SK-N-SH (cell line): Measurements from ENCODE around the gene XRCC5. TPM values are rescaled to one million over a fixed set of nuclear protein-coding genes. Genes with fewer than 3 reads are reported as not detected.

Source experiments
- CTCF ChIA-PET: fragments of 300-600, 350-600 bp; formaldehyde crosslinking; extraction: SDS; loops from one replicate; lab custom pipeline; 2021; lab: Yijun Ruan, JAX
- POLR2A ChIA-PET: fragments of 350-600 bp; sonication (Branson Sonifier 250); formaldehyde crosslinking; extraction: SDS; loops from one replicate; lab custom pipeline; 2020; ENCODE audit warnings: antibody characterized with exemption, inconsistent platforms; lab: Yijun Ruan, JAX
- DNase-seq: peaks from one replicate; pipeline ENCODE4 v3.0.0; 2012
- H2AFZ ChIP-seq: fragments of 200-600 bp; sonication (generic); 2 replicates; pipeline ENCODE4 v1.8.1; 2016; ENCODE audit warnings: antibody characterized with exemption, mild to moderate bottlenecking, low read depth
- H3F3A ChIP-seq: fragments of 200-600 bp; sonication (generic); replicated peaks from 2 replicates; pipeline ENCODE3; 2016; ENCODE audit warnings: antibody characterized with exemption, mild to moderate bottlenecking; ENCODE audit not compliant: insufficient read depth
- H3K27ac ChIP-seq, 2 experiments: fragments of 200-500 bp in 1 of 2; fragments of 200-600 bp in 1 of 2; sonication (Bioruptor generic) in 1 of 2; sonication (generic), shearing (Covaris generic) in 1 of 2; 2 replicates each; pipeline versions ENCODE4 v1.5.1 to v1.6.1; 2014 to 2016; ENCODE audit warnings: low read depth in 2 of 2, inconsistent platforms in 1 of 2, low read length in 1 of 2, mild to moderate bottlenecking in 1 of 2, mixed read lengths in 1 of 2
- H3K27me3 ChIP-seq: fragments of 200-600 bp; sonication (generic), shearing (Covaris generic); 2 replicates; pipeline ENCODE4 v1.6.1; 2016; ENCODE audit warnings: mixed run types; ENCODE audit not compliant: insufficient read depth
- H3K36me3 ChIP-seq, 2 experiments: fragments of 200-500 bp in 1 of 2; fragments of 200-600 bp in 1 of 2; sonication (Bioruptor generic) in 1 of 2; sonication (generic) in 1 of 2; replicated peaks in 1 of 2; 2 replicates each; pipeline versions ENCODE3 to v1.5.1; 2014 to 2016; ENCODE audit warnings: low read length in 1 of 2, mild to moderate bottlenecking in 1 of 2; ENCODE audit not compliant: insufficient read depth in 2 of 2, control insufficient read depth in 1 of 2
- H3K4me1 ChIP-seq, 2 experiments: fragments of 200-500 bp in 1 of 2; fragments of 200-600 bp in 1 of 2; sonication (Bioruptor generic) in 1 of 2; sonication (generic), shearing (Covaris generic) in 1 of 2; 2 replicates each; pipeline versions ENCODE4 v1.5.1 to v1.6.1; 2014 to 2016; ENCODE audit warnings: low read depth in 1 of 2, low read length in 1 of 2, mixed run types in 1 of 2; ENCODE audit not compliant: insufficient read depth in 2 of 2, control insufficient read depth in 1 of 2
- H3K4me2 ChIP-seq: fragments of 200-600 bp; sonication (generic), shearing (Covaris generic); 2 replicates; pipeline ENCODE4 v1.6.1; 2017; ENCODE audit warnings: mixed run types
- H3K4me3 ChIP-seq, 2 experiments: fragments of 200-500 bp in 1 of 2; fragments of 200-600 bp in 1 of 2; sonication (Bioruptor generic) in 1 of 2; sonication (generic), shearing (Covaris generic) in 1 of 2; 2 replicates each; pipeline versions ENCODE4 v1.5.1 to v1.8.1; 2014 to 2016; ENCODE audit warnings: low read depth in 2 of 2, inconsistent platforms in 1 of 2, low read length in 1 of 2, mild to moderate bottlenecking in 1 of 2, mixed read lengths in 1 of 2, moderate library complexity in 1 of 2
- H3K79me2 ChIP-seq: fragments of 200-600 bp; sonication (generic); 2 replicates; pipeline ENCODE4 v1.8.1; 2017; ENCODE audit warnings: mild to moderate bottlenecking; ENCODE audit not compliant: insufficient read depth
- H3K9ac ChIP-seq: fragments of 200-600 bp; sonication (generic); 2 replicates; pipeline ENCODE4 v1.6.1; 2017; ENCODE audit warnings: mixed run types
- H3K9me2 ChIP-seq: fragments of 200-600 bp; sonication (generic); 2 replicates; pipeline ENCODE4 v1.6.1; 2017; ENCODE audit warnings: mixed run types
- H3K9me3 ChIP-seq: fragments of 200-600 bp; sonication (generic); 2 replicates; pipeline ENCODE4 v1.6.1; 2017; ENCODE audit warnings: mixed run types, mild to moderate bottlenecking, moderate library complexity
- H4K20me1 ChIP-seq: fragments of 200-600 bp; sonication (generic); 2 replicates; pipeline ENCODE4 v1.6.1; 2017; ENCODE audit warnings: mild to moderate bottlenecking, mixed run types; ENCODE audit not compliant: insufficient read depth
- CHD2 ChIP-seq: fragments of 150-350 bp; IDR thresholded peaks from 2 replicates; pipeline ENCODE4 v1.6.1; 2018; ENCODE audit warnings: low read length; ENCODE audit not compliant: partially characterized antibody
- CTCF ChIP-seq: fragments of 200-600 bp; sonication (generic); IDR thresholded peaks from 2 replicates; pipeline ENCODE4 v1.6.1; 2017; ENCODE audit warnings: antibody characterized with exemption, mild to moderate bottlenecking, moderate library complexity
- ELF1 ChIP-seq: IDR thresholded peaks from 2 replicates; pipeline ENCODE4 v1.4.0; 2012
- EZH2phosphoT487 ChIP-seq: fragments of 200-600 bp; sonication (generic); IDR thresholded peaks from 2 replicates; pipeline ENCODE4 v1.6.1; 2017; ENCODE audit warnings: low read depth, mixed run types, mild to moderate bottlenecking, antibody characterized with exemption, moderate library complexity, borderline replicate concordance
- FOSL2 ChIP-seq: IDR thresholded peaks from 2 replicates; pipeline ENCODE4 v1.4.0; 2012; ENCODE audit warnings: low read depth, mild to moderate bottlenecking, moderate library complexity, borderline replicate concordance
- FOXM1 ChIP-seq: IDR thresholded peaks from 2 replicates; pipeline ENCODE4 v1.4.0; 2012; ENCODE audit warnings: low read depth, mild to moderate bottlenecking
- JUND ChIP-seq: IDR thresholded peaks from 2 replicates; pipeline ENCODE4 v1.4.0; 2012
- MEF2A ChIP-seq: IDR thresholded peaks from 2 replicates; pipeline ENCODE4 v1.4.0; 2012; ENCODE audit warnings: low read depth, borderline replicate concordance
- NFIC ChIP-seq: IDR thresholded peaks from 2 replicates; pipeline ENCODE4 v1.4.0; 2012; ENCODE audit warnings: borderline replicate concordance
- NRF1 ChIP-seq: IDR thresholded peaks from 2 replicates; pipeline ENCODE4 v1.6.1; 2012; ENCODE audit warnings: low read depth, mild to moderate bottlenecking, low read length
- PBX3 ChIP-seq: IDR thresholded peaks from 2 replicates; pipeline ENCODE4; 2012
- RCOR1 ChIP-seq: fragments of 150-350 bp; IDR thresholded peaks from 2 replicates; pipeline ENCODE4 v1.6.1; 2017; ENCODE audit warnings: antibody characterized with exemption, low read length
- RXRA ChIP-seq: IDR thresholded peaks from 2 replicates; pipeline ENCODE4 v1.4.0; 2012; ENCODE audit warnings: low read depth, mild to moderate bottlenecking, borderline replicate concordance
- SIN3A ChIP-seq: IDR thresholded peaks from 2 replicates; pipeline ENCODE4 v1.6.1; 2012; ENCODE audit warnings: low read depth, mild to moderate bottlenecking, low read length, moderate library complexity, borderline replicate concordance
- SMC3 ChIP-seq: IDR thresholded peaks from 2 replicates; pipeline ENCODE4 v1.6.1; 2012; ENCODE audit warnings: low read depth, low read length, improper control_type of control experiment
- TCF12 ChIP-seq: IDR thresholded peaks from 2 replicates; pipeline ENCODE4 v1.4.0; 2012
- YY1 ChIP-seq: IDR thresholded peaks from 2 replicates; pipeline ENCODE4 v1.4.0; 2012; ENCODE audit warnings: low read depth, mild to moderate bottlenecking
- ZBTB33 ChIP-seq: IDR thresholded peaks from 2 replicates; pipeline ENCODE4 v1.4.0; 2012; ENCODE audit warnings: low read depth, borderline replicate concordance
- WGBS: methylation state at CpG from one replicate; pipeline ENCODE4 v1.1.6; 2017; ENCODE audit warnings: low lambda C conversion rate; 5-methylcytosine and 5-hydroxymethylcytosine counted together
- polyA plus RNA-seq, 3 experiments: library from polyadenylated mRNA; depleted of rRNA; stranded (reverse); fragments of >200 nt; gene quantifications; 2 replicates each; pipeline ENCODE4 v1.2.3, GENCODE V29; 2012

XRCC5 gene
- polyA plus RNA-seq, 1 of the 3 experiments (the other 2 are of a cell fraction), result 125 TPM

- Histone ChIP-seq H2AFZ (no peak overlapping the region), H3K36me3 (peaks cover 56 to 69% of the 10 kb centered on the region in 2 experiments), H3F3A (peaks cover 39% of the 10 kb centered on the region), H3K9me2 (no peaks in the 10 kb centered on the region), H3K4me1 (peaks cover 14 to 48% of the 10 kb centered on the region in 2 experiments), H3K27ac (peak overlapping the region in 1 of 2 experiments; percentile 16; a peak in 1 of 4 replicates), H3K27me3 (no peaks in the 10 kb centered on the region)
- CTCF ChIA-PET, result interaction anchor here (0.8 to 1.5 kb wide), 4 partner anchors 9 to 74 kb away, joined by 3 to 4 read pairs (median 3); no protein-coding TSS in a partner anchor
- WGBS, result 94% methylated on average over 1 of the region's 1 CpG
- DNase-seq, result no peak
- POLR2A ChIA-PET, result interaction anchor here (0.6 kb wide), 1 partner anchor 1047 kb away, joined by 4 read pairs; no protein-coding TSS in a partner anchor
- no peak for TF ChIP-seq CHD2
- no peak for TF ChIP-seq MEF2A
- TF ChIP-seq CTCF, result no peak
- TF ChIP-seq NRF1, result no peak
- no peak for TF ChIP-seq TCF12
- no peak for TF ChIP-seq NFIC
- no peak for TF ChIP-seq ZBTB33
- no peak for TF ChIP-seq SMC3
- no peak for TF ChIP-seq ELF1
- no peak for TF ChIP-seq SIN3A
- TF ChIP-seq FOXM1, result no peak
- no peak for TF ChIP-seq RCOR1
- no peak for TF ChIP-seq FOSL2
- TF ChIP-seq YY1, result no peak
- TF ChIP-seq EZH2phosphoT487, result no peak
- TF ChIP-seq, all 33 proteins: peak for 0
- H3K4me3 ChIP-seq, result no peak overlapping the region
- H3K4me2 ChIP-seq, result no peak overlapping the region
- peaks cover 18% of the 10 kb centered on the region; the same call in 1 of the 2 replicates for H4K20me1 ChIP-seq
- H3K9ac ChIP-seq, result no peak overlapping the region
- no peaks in the 10 kb centered on the region for H3K9me3 ChIP-seq
- peaks cover 97% of the 10 kb centered on the region for H3K79me2 ChIP-seq
These were observed 74.3 kb downstream of the XRCC5 start for GRCh38 chr2:216183462-216183861.

GRCh38 chr2:216188559-216188850 is 79.4 kb downstream of the XRCC5 start:
- H3F3A ChIP-seq, result peaks cover 30% of the 10 kb centered on the region
- no peak overlapping the region for H3K4me3 ChIP-seq
- peaks cover 26 to 49% of the 10 kb centered on the region in 2 experiments for H3K4me1 ChIP-seq
- peaks cover 90% of the 10 kb centered on the region for H3K79me2 ChIP-seq
- H3K27ac ChIP-seq, result peak overlapping the region; percentile 68 to 74
- no peak for DNase-seq
- H2AFZ ChIP-seq, result no peak overlapping the region
- H3K27me3 ChIP-seq, result no peaks in the 10 kb centered on the region
- H3K9me3 ChIP-seq, result no peaks in the 10 kb centered on the region
- H3K4me2 ChIP-seq, result peak overlapping the region; percentile 57
- ChIA-PET CTCF (interaction anchor here (0.6 to 1.0 kb wide), 4 partner anchors 28 to 505 kb away, joined by 3 read pairs; partner anchors contain the start of gene PECR), POLR2A (no interaction called here)
- WGBS, result 44% methylated on average over 3 of the region's 3 CpGs
- H3K36me3 ChIP-seq, result peaks cover 48 to 56% of the 10 kb centered on the region in 2 experiments
- H4K20me1 ChIP-seq, result peaks cover 20% of the 10 kb centered on the region
- peak overlapping the region; percentile 28; the same call in 1 of the 2 replicates for H3K9ac ChIP-seq
- TF ChIP-seq EZH2phosphoT487 (no peak), RCOR1 (no peak), PBX3 (no peak), JUND (0 out of 2 replicates have a peak, but pooled peaks have one; percentile 7), RXRA (peak; percentile 10; the same call in 1 of the 2 replicates), SMC3 (no peak)
- no peaks in the 10 kb centered on the region for H3K9me2 ChIP-seq
